HG02884 (cell line): ENCODE measurements around the gene TEX30.
A peak's percentile ranks its signal among the peaks of the same experiment; 100 is the strongest.

Source experiments
- ATAC-seq: cut with Tn5 transposase; IDR thresholded peaks from one replicate; pipeline ENCODE4 v1.9.1; 2021; ENCODE audit warnings: mild to moderate bottlenecking, moderate library complexity; ENCODE audit not compliant: unreplicated experiment

Gene TEX30

GRCh38 chr13:102779436-102780159 lies 6.0 kb upstream of the TEX30 start:
- peak; percentile 61 for ATAC-seq

GRCh38 chr13:102777736-102778135 lies 4.2 kb upstream of the TEX30 start:
- ATAC-seq = no peak

- ATAC-seq = no peak
Observed at GRCh38 chr13:102776271-102776670, 2.7 kb upstream of the TEX30 start.

- ATAC-seq = no peak
Observed at GRCh38 chr13:102774591-102775520, 1.3 kb upstream of the TEX30 start.

GRCh38 chr13:102774214-102774568 lies 605 bp upstream of the TEX30 start:
- ATAC-seq = no peak

- ATAC-seq = no peak
Observed at GRCh38 chr13:102772042-102772425, 1.6 kb downstream of the TEX30 start.

- no peak for ATAC-seq
Observed at GRCh38 chr13:102771298-102772041, 2.1 kb downstream of the TEX30 start.

- ATAC-seq = no peak
Observed at GRCh38 chr13:102770435-102770834, 3.2 kb downstream of the TEX30 start.

- no peak for ATAC-seq
Observed at GRCh38 chr13:102769679-102770078, 3.9 kb downstream of the TEX30 start.

GRCh38 chr13:102768909-102769308 lies 4.7 kb downstream of the TEX30 start:
- no peak for ATAC-seq

- no peak for ATAC-seq
Observed at GRCh38 chr13:102763741-102764140, 9.8 kb downstream of the TEX30 start.

- no peak for ATAC-seq
Observed at GRCh38 chr13:102761071-102761470, 12.5 kb downstream of the TEX30 start.

GRCh38 chr13:102758842-102759241 lies 14.7 kb downstream of the TEX30 start:
- no peak for ATAC-seq

- ATAC-seq = no peak
Observed at GRCh38 chr13:102757006-102757405, 16.6 kb downstream of the TEX30 start.

GRCh38 chr13:102751886-102752285 lies 21.7 kb downstream of the TEX30 start:
- ATAC-seq = no peak

- no peak for ATAC-seq
Observed at GRCh38 chr13:102742506-102742905, 31.1 kb downstream of the TEX30 start.

GRCh38 chr13:102742101-102742500 lies 31.5 kb downstream of the TEX30 start:
- no peak for ATAC-seq

GRCh38 chr13:102729560-102730270 lies 43.9 kb downstream of the TEX30 start:
- no peak for ATAC-seq

- peak; percentile 52 for ATAC-seq
Observed at GRCh38 chr13:102726430-102726829, 47.2 kb downstream of the TEX30 start.

GRCh38 chr13:102724923-102725322 lies 48.7 kb downstream of the TEX30 start:
- ATAC-seq = peak; percentile 57

GRCh38 chr13:102721800-102722231 lies 51.8 kb downstream of the TEX30 start:
- no peak for ATAC-seq
